PC-9 (cell line): ENCODE results near the gene TAF1L. TPM values are rescaled to one million over a fixed set of nuclear protein-coding genes. Genes with fewer than 3 reads are reported as not detected.
"Not testable (repeated sequence)": the region's sequence is repeated elsewhere in the genome, so short reads cannot be mapped to it uniquely, and the experiment has no call there.

ENCODE experiments used
- BruUV-seq: library from RNA; stranded (reverse); fragments of 400-500 nt; replicated peaks from 2 replicates; lab custom pipeline; 2021; lab: Mats Ljungman, UMichigan
- CTCF ChIA-PET: fragments of 300-600 bp; sonication (Branson Sonifier 250); formaldehyde crosslinking; loops from one replicate; lab custom pipeline; 2022; ENCODE audit warnings: antibody characterized with exemption; lab: Charles Lee
- POLR2A ChIA-PET: fragments of 300-600 bp; sonication (Branson Sonifier 250); formaldehyde crosslinking; loops from one replicate; lab custom pipeline; 2022; ENCODE audit warnings: antibody characterized with exemption; ENCODE audit not compliant: unreplicated experiment; lab: Charles Lee
- DNase-seq, 2 experiments: peaks; one replicate each; pipeline versions ENCODE4 v3.0.0 to v3.0.0-alpha.2; 2015 to 2022; ENCODE audit warnings: mixed read lengths in 1 of 2
- H2AFZ ChIP-seq: fragments of 200-600 bp; sonication (generic); 2 replicates; pipeline ENCODE4 v1.8.1; 2017; ENCODE audit warnings: antibody characterized with exemption
- H3F3A ChIP-seq: fragments of 200-600 bp; sonication (generic); 2 replicates; pipeline ENCODE4 v1.8.1; 2017; ENCODE audit warnings: antibody characterized with exemption, mild to moderate bottlenecking, low read depth; ENCODE audit not compliant: insufficient read depth
- H3K27ac ChIP-seq: fragments of 200-600 bp; sonication (generic); 2 replicates; pipeline ENCODE4 v1.6.1; 2016; ENCODE audit warnings: mixed run types
- H3K27me3 ChIP-seq: fragments of 200-600 bp; sonication (generic); 2 replicates; pipeline ENCODE4 v1.6.1; 2016; ENCODE audit warnings: low read depth, mixed run types; ENCODE audit not compliant: insufficient read depth
- H3K36me3 ChIP-seq: fragments of 200-600 bp; sonication (generic); 2 replicates; pipeline ENCODE4 v1.6.1; 2016; ENCODE audit warnings: low read depth, mixed run types
- H3K4me1 ChIP-seq: fragments of 200-600 bp; sonication (generic); replicated peaks from 2 replicates; pipeline ENCODE4 v1.6.1; 2016; ENCODE audit warnings: mixed run types; ENCODE audit not compliant: insufficient read depth
- H3K4me2 ChIP-seq: fragments of 200-600 bp; sonication (generic); 2 replicates; pipeline ENCODE4 v1.6.1; 2017; ENCODE audit warnings: mixed run types
- H3K4me3 ChIP-seq: fragments of 200-600 bp; sonication (generic); 2 replicates; pipeline ENCODE4 v1.6.1; 2016; ENCODE audit warnings: mixed run types
- H3K79me2 ChIP-seq: fragments of 200-600 bp; sonication (generic); 2 replicates; pipeline ENCODE4 v1.6.1; 2017; ENCODE audit warnings: low read depth, mixed run types
- H3K9me2 ChIP-seq: fragments of 200-600 bp; sonication (generic); 2 replicates; pipeline ENCODE4 v1.8.1; 2017; ENCODE audit warnings: mild to moderate bottlenecking; ENCODE audit not compliant: insufficient read depth
- H3K9me3 ChIP-seq: fragments of 200-600 bp; sonication (generic); 2 replicates; pipeline ENCODE4 v1.8.1; 2016; ENCODE audit warnings: low read depth; ENCODE audit not compliant: insufficient read depth
- H4K20me1 ChIP-seq: fragments of 200-600 bp; sonication (generic); 2 replicates; pipeline ENCODE4 v1.8.1; 2017; ENCODE audit not compliant: insufficient read depth
- EZH2 ChIP-seq: fragments of 200-600 bp; sonication (generic); IDR thresholded peaks from 2 replicates; pipeline ENCODE4 v1.8.0; 2017; ENCODE audit warnings: antibody characterized with exemption, low read depth
- intact Hi-C: fragments of 100-400 bp; cut with micrococcal nuclease; formaldehyde crosslinking; loops from one replicate; pipeline ENCODE4 v1.10.0; 2022; ENCODE audit not compliant: unreplicated experiment
- total RNA-seq: library from RNA; stranded (reverse); gene quantifications from 2 replicates; pipeline ENCODE4 v1.2.3, GENCODE V29; 2021
- TF ChIP-seq, protein P1 (sequence below): fragments of 200-600 bp; sonication (generic); conservative IDR thresholded peaks from 2 replicates; pipeline ENCODE4 v1.6.1; 2017; ENCODE audit warnings: mixed run types, antibody characterized with exemption, mild to moderate bottlenecking, moderate library complexity

Gene TAF1L
- total RNA-seq, 1 experiment from 2014 or later = 0.07 TPM

DNA sequence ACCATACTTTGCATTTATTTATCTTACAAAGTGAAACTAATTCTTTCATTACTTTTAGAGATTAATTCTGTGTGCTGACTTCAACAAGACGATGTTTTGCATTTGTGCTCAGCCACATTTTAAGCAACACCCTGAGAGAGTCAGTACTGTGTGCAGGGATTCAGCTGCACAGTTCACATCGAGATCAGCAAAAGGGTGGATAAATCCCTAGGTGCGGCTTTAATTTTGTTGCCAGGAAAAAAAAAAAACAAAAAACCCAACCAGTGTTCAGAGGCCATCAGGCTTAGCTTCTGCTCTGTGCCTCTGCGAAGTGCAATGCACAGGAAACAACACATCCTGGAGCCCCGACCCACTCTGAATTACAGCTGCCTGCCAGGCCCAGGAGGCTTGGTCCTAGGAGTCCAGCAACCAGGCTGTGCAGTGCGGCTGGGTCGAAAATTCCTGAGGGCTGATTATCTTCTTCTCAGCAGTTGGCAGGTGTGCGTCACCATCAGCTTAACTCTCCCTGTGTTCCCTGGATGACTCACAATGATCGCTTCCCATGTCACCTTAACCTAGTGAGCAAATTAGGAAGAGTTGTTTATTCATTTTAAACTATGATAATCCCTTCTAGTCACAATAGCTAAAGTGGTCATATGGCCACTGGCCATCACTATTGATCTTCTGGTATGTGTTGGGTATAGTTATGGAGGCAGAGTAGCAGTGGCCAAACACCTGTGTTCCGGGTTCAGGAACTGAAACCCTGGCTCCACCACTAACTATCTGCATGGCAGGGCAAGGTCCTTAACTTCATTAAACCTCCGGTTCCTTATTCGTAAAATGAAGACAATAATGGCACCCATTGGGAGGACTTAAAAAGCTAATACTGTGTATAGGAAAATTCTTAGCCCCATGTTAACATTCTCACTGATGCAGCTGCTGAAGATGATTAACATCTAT is 31.3 kb downstream of the TAF1L start:
- H2AFZ ChIP-seq = no peak overlapping the region
- peak overlapping the region; percentile 71 for H3K27ac ChIP-seq
- H3K4me2 ChIP-seq = peak overlapping the region; percentile 64
- POLR2A ChIA-PET = interaction anchor here (0.5 kb wide), 1 partner anchor 22 kb away, joined by 4 read pairs; no protein-coding TSS in a partner anchor
- H3K79me2 ChIP-seq = no peaks in the 10 kb centered on the region
- peak; percentile 67 to 88 for DNase-seq
- peaks cover 15% of the 10 kb centered on the region for H3K4me1 ChIP-seq
- 0 out of 2 replicates have a peak, but pooled peaks cover 6% of the 10 kb centered on the region for H3F3A ChIP-seq
- H3K9me3 ChIP-seq = 0 out of 2 replicates have a peak, but pooled peaks cover 2% of the 10 kb centered on the region
- no peaks in the 10 kb centered on the region for H4K20me1 ChIP-seq
- CTCF ChIA-PET = no interaction called here
- no peaks in the 10 kb centered on the region for H3K36me3 ChIP-seq
- BruUV-seq = no TSS peak
- TF ChIP-seq EZH2 = no peak
- TF ChIP-seq, protein P1, sequence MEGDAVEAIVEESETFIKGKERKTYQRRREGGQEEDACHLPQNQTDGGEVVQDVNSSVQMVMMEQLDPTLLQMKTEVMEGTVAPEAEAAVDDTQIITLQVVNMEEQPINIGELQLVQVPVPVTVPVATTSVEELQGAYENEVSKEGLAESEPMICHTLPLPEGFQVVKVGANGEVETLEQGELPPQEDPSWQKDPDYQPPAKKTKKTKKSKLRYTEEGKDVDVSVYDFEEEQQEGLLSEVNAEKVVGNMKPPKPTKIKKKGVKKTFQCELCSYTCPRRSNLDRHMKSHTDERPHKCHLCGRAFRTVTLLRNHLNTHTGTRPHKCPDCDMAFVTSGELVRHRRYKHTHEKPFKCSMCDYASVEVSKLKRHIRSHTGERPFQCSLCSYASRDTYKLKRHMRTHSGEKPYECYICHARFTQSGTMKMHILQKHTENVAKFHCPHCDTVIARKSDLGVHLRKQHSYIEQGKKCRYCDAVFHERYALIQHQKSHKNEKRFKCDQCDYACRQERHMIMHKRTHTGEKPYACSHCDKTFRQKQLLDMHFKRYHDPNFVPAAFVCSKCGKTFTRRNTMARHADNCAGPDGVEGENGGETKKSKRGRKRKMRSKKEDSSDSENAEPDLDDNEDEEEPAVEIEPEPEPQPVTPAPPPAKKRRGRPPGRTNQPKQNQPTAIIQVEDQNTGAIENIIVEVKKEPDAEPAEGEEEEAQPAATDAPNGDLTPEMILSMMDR = no peak
- peak overlapping the region; percentile 38; the same call in 1 of the 2 replicates for H3K4me3 ChIP-seq
- no peaks in the 10 kb centered on the region for H3K9me2 ChIP-seq
- H3K27me3 ChIP-seq = no peaks in the 10 kb centered on the region
- intact Hi-C loops = loop anchor here (1.0 kb wide), 1 partner anchor 138 kb away; no protein-coding TSS in a partner anchor

DNA sequence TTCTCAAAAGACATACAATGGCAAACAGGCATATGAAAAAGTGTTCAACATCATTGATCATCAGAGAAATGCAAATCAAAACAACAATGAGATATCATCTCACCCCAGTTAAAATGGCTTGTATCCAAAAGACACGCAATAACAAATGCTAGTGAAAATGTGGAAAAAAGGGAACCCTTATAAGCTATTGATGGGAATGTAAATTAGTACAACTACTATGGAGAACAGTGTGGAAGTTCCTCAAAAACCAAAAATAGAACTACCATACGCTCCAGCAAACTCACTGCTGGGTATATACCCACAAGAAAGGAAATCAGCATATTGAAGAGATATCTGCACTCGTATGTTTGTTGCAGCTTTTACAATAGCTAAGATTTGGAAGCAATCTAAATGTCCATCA is 36.4 kb downstream of the TAF1L start:
- H3K27me3 ChIP-seq, intact Hi-C loops, H2AFZ ChIP-seq, H3K4me1 ChIP-seq, DNase-seq, H3K4me3 ChIP-seq, H4K20me1 ChIP-seq, H3K36me3 ChIP-seq, BruUV-seq, CTCF ChIA-PET, H3K27ac ChIP-seq, H3K9me3 ChIP-seq, H3K4me2 ChIP-seq, H3K79me2 ChIP-seq, H3K9me2 ChIP-seq, H3F3A ChIP-seq, POLR2A ChIA-PET: not testable (repeated sequence)

DNA sequence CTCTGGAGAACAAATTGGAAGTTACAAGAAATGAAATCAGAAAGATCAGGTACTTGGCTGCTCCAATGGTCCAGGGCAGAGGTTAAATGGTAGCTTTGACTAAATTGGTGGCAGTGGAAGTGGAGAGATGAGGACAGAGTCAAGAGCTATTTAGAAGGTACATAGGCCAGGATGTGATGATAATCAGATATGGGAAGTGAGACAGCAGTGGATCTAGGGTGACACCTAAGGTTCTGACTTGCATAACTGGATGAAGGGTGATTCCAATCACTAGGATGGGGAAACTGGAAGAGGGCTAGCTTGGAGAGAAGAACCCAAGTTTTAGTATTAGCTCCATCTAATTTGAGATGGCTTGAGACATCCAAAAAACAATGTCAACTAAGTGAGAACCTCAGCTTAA is 38.5 kb downstream of the TAF1L start:
- H3K9me2 ChIP-seq = no peaks in the 10 kb centered on the region
- intact Hi-C loops = no loop called here
- H3K36me3 ChIP-seq = no peaks in the 10 kb centered on the region
- H3K4me3 ChIP-seq = no peak overlapping the region
- H3K27me3 ChIP-seq = no peaks in the 10 kb centered on the region
- no peaks in the 10 kb centered on the region for H4K20me1 ChIP-seq
- no peaks in the 10 kb centered on the region for H3K4me1 ChIP-seq
- H3K9me3 ChIP-seq = no peaks in the 10 kb centered on the region
- no peak overlapping the region for H3K4me2 ChIP-seq
- no peak overlapping the region for H3K27ac ChIP-seq
- no peaks in the 10 kb centered on the region for H3K79me2 ChIP-seq
- H2AFZ ChIP-seq = no peak overlapping the region
- ChIA-PET POLR2A (no interaction called here), CTCF (no interaction called here)
- DNase-seq = no peak
- H3F3A ChIP-seq = no peaks in the 10 kb centered on the region
- no peak for TF ChIP-seq EZH2
- TF ChIP-seq, protein P1 = no peak
- no TSS peak for BruUV-seq
